HL-60 (cell line): Measurements from ENCODE around the gene RHOH.
"Not testable (repeated sequence)": the region's sequence is repeated elsewhere in the genome, so short reads cannot be mapped to it uniquely, and the experiment has no call there.

Experiments
- DNase-seq, 2 experiments: peaks; one replicate each; pipeline ENCODE4 v3.0.0-alpha.2; 2010 to 2020; ENCODE audit warnings: low read depth in 1 of 2, low spot score in 1 of 2
- H3K27ac ChIP-seq: fragments of 250-450 bp; sonication (Bioruptor Pico); replicated peaks from 2 replicates; pipeline ENCODE4 v1.5.1; 2020; ENCODE audit warnings: mild to moderate bottlenecking, moderate library complexity
- H3K27me3 ChIP-seq: fragments of 250-450 bp; sonication (Bioruptor Pico); 2 replicates; pipeline ENCODE4 v1.5.1; 2021; ENCODE audit warnings: mild to moderate bottlenecking, moderate library complexity; ENCODE audit not compliant: insufficient read depth, poor library complexity, severe bottlenecking
- H3K4me3 ChIP-seq: replicated peaks from 2 replicates; pipeline ENCODE4 v1.5.1; 2011; ENCODE audit warnings: mild to moderate bottlenecking, control low read depth, low read length; ENCODE audit not compliant: insufficient read depth
- CTCF ChIP-seq: IDR thresholded peaks from one replicate; pipeline ENCODE4 v1.5.1; 2011; ENCODE audit warnings: low read length, control low read depth, inconsistent platforms; ENCODE audit not compliant: insufficient read depth
- GABPA ChIP-seq: IDR thresholded peaks from 2 replicates; pipeline ENCODE4 v1.6.1; 2012; ENCODE audit warnings: low read depth
- POLR2AphosphoS5 ChIP-seq: IDR thresholded peaks from 2 replicates; pipeline ENCODE4 v1.6.1; 2012; ENCODE audit warnings: low read depth
- REST ChIP-seq: IDR thresholded peaks from 2 replicates; pipeline ENCODE4 v1.6.1; 2012; ENCODE audit warnings: low read depth; ENCODE audit not compliant: insufficient replicate concordance
- SPI1 ChIP-seq: IDR thresholded peaks from 2 replicates; pipeline ENCODE4 v1.6.1; 2012; ENCODE audit warnings: low read depth, mild to moderate bottlenecking, borderline replicate concordance
- long read RNA-seq: library from polyadenylated mRNA; unstranded; transcript quantifications from one replicate; pipeline ENCODE4 v2.0.0, GENCODE V29; 2020

RHOH gene
- long read RNA-seq, transcript RHOH-209 (3 exons, 571 nt) = major isoform, 18 of 22 reads
- long read RNA-seq, partial matches to known transcripts = 0 of 22 reads
- long read RNA-seq, other reads (novel, unspliced or antisense) = 4 of 22 reads

GRCh38 chr4:40196724-40197281 is at the start of gene RHOH:
RHOH (plus strand) TSS chr4:40197031; CDS start chr4:40243387, 46,356 bp downstream.
- Histone ChIP-seq H3K27ac (peak within 1 kb of the TSS; percentile 82), H3K27me3 (no peaks in the 10 kb centered on the region), H3K4me3 (no peak within 1 kb of the TSS)
- DNase-seq = peak in 1 of 2 experiments; percentile 18
- no peak for TF ChIP-seq POLR2AphosphoS5
- no peak for TF ChIP-seq SPI1
- TF ChIP-seq CTCF = no peak
- TF ChIP-seq GABPA = no peak
- TF ChIP-seq REST = no peak

- H3K27ac ChIP-seq, H3K27me3 ChIP-seq, DNase-seq, H3K4me3 ChIP-seq: not testable (repeated sequence)
Observed at GRCh38 chr4:40147490-40147889, 49.3 kb upstream of the RHOH start.

GRCh38 chr4:40149960-40150385 is 46.9 kb upstream of the RHOH start:
- Histone ChIP-seq H3K27ac (no peak overlapping the region), H3K27me3 (no peaks in the 10 kb centered on the region), H3K4me3 (no peak overlapping the region)
- TF ChIP-seq SPI1 = no peak
- TF ChIP-seq CTCF = peak; percentile 67
- peak; percentile 59 to 84 for DNase-seq

GRCh38 chr4:40150932-40151331 is 45.9 kb upstream of the RHOH start:
- H3K4me3 ChIP-seq = no peak overlapping the region
- no peak overlapping the region for H3K27ac ChIP-seq
- TF ChIP-seq POLR2AphosphoS5 = no peak
- TF ChIP-seq CTCF = no peak
- TF ChIP-seq REST = no peak
- TF ChIP-seq SPI1 = no peak
- no peak for TF ChIP-seq GABPA
- DNase-seq = no peak
- no peaks in the 10 kb centered on the region for H3K27me3 ChIP-seq
